K562 (cell line): ENCODE measurements around the gene MAN1A1. TPM values are rescaled to one million over a fixed set of nuclear protein-coding genes. Genes with fewer than 3 reads are reported as not detected.

ENCODE experiments used
- ATF6 ChIP-seq: sonication (generic); formaldehyde crosslinking; IDR thresholded peaks from 2 replicates; pipeline ENCODE4 v1.4.0; 2020; ENCODE audit warnings: mild to moderate bottlenecking, missing genetic modification reagents
- CREB3L1 ChIP-seq: fragments of 450-650 bp; IDR thresholded peaks from 2 replicates; pipeline ENCODE4 v1.6.1; 2014; ENCODE audit warnings: low read depth, mild to moderate bottlenecking, moderate library complexity, borderline replicate concordance
- GTF2A2 ChIP-seq: IDR thresholded peaks from 2 replicates; pipeline ENCODE4 v1.6.1; 2016; ENCODE audit warnings: mild to moderate bottlenecking, missing genetic modification characterization, missing compliant biosample characterization
- SRSF3 ChIP-seq: fragments of 200-400 bp; formaldehyde crosslinking; IDR thresholded peaks from 2 replicates; pipeline ENCODE4 v1.6.1; 2016; ENCODE audit warnings: mild to moderate bottlenecking, low read length, moderate library complexity; ENCODE audit not compliant: insufficient read depth
- ZBTB40 ChIP-seq, 2 experiments: fragments of 450-650 bp in 1 of 2; sonication (generic) in 1 of 2; formaldehyde crosslinking in 1 of 2; IDR thresholded peaks; 2 replicates each; pipeline versions ENCODE4 v1.7.1 to v1.9.0; 2016 to 2022; ENCODE audit warnings: inconsistent platforms in 1 of 2, mild to moderate bottlenecking in 1 of 2, missing genetic modification reagents in 1 of 2
- polyA plus RNA-seq, 8 experiments: library from polyadenylated mRNA; depleted of rRNA in 4 of 8; stranded (reverse) in 5 of 8; unstranded in 3 of 8; fragments of >200 nt; fragmentation: Nextera tagmentation in 2 of 8; fragmentation: Illumina TruSeq in 1 of 8; extraction: Ambion mirVana in 2 of 8; extraction: Trizol in 1 of 8; gene quantifications; 2 replicates each; pipeline versions ENCODE4 v1.2.1 to v1.2.3, GENCODE V29; 2011 to 2014; ENCODE audit warnings: inconsistent platforms in 1 of 8, missing spikeins in 1 of 8
- total RNA-seq, 7 experiments: library from RNA; depleted of rRNA in 6 of 7; stranded (reverse); fragments of >200 nt in 6 of 7; fragmentation: Illumina TruSeq in 2 of 7; extraction: Trizol in 2 of 7; gene quantifications; 2 replicates each; pipeline versions ENCODE4 v1.2.1 to v1.2.3, GENCODE V29; 2011 to 2021; ENCODE audit warnings: low replicate concordance in 1 of 7
- TF ChIP-seq, protein P1 (sequence below): sonication (generic); formaldehyde crosslinking; IDR thresholded peaks from 2 replicates; pipeline ENCODE4 v1.8.1; 2023; ENCODE audit warnings: missing genetic modification reagents, mild to moderate bottlenecking, borderline replicate concordance

MAN1A1 gene
- total and polyA plus RNA-seq, 9 of the 15 experiments (the other 6 are each of a cell fraction or from before 2014, with no cell fraction given), result 24.5 to 78.4 (median 59.7) TPM

- TF ChIP-seq ATF6 (no peak), ZBTB40 (IDR thresholded peaks at IDR 0.05) (no peak), ZBTB40 (CRISPR knock-in tag; IDR thresholded peaks at IDR 0.05) (no peak), GTF2A2 (tag) (no peak), CREB3L1 (no peak), SRSF3 (no peak)
- TF ChIP-seq, protein P1, sequence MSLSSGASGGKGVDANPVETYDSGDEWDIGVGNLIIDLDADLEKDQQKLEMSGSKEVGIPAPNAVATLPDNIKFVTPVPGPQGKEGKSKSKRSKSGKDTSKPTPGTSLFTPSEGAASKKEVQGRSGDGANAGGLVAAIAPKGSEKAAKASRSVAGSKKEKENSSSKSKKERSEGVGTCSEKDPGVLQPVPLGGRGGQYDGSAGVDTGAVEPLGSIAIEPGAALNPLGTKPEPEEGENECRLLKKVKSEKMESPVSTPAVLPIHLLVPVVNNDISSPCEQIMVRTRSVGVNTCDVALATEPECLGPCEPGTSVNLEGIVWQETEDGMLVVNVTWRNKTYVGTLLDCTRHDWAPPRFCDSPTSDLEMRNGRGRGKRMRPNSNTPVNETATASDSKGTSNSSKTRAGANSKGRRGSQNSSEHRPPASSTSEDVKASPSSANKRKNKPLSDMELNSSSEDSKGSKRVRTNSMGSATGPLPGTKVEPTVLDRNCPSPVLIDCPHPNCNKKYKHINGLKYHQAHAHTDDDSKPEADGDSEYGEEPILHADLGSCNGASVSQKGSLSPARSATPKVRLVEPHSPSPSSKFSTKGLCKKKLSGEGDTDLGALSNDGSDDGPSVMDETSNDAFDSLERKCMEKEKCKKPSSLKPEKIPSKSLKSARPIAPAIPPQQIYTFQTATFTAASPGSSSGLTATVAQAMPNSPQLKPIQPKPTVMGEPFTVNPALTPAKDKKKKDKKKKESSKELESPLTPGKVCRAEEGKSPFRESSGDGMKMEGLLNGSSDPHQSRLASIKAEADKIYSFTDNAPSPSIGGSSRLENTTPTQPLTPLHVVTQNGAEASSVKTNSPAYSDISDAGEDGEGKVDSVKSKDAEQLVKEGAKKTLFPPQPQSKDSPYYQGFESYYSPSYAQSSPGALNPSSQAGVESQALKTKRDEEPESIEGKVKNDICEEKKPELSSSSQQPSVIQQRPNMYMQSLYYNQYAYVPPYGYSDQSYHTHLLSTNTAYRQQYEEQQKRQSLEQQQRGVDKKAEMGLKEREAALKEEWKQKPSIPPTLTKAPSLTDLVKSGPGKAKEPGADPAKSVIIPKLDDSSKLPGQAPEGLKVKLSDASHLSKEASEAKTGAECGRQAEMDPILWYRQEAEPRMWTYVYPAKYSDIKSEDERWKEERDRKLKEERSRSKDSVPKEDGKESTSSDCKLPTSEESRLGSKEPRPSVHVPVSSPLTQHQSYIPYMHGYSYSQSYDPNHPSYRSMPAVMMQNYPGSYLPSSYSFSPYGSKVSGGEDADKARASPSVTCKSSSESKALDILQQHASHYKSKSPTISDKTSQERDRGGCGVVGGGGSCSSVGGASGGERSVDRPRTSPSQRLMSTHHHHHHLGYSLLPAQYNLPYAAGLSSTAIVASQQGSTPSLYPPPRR (CRISPR knock-in tag), result no peak
Measured at GRCh38 chr6:119147101-119148053, 202.2 kb downstream of the MAN1A1 start (continued).
